Ovary (tissue), 3 donors: ENCODE results near the gene CASP14.

ENCODE experiments used
- CTCF ChIP-seq, 3 donors: fragments of 450-650 bp in 2 of 3; fragments of 200-600 bp in 1 of 3; IDR thresholded peaks; one replicate each; pipeline versions ENCODE4 v1.5.1 to v1.8.0; 2016 to 2022; ENCODE audit warnings: antibody characterized with exemption in 3 of 3, mild to moderate bottlenecking in 1 of 3
- POLR2A ChIP-seq: fragments of 450-650 bp; IDR thresholded peaks from one replicate; pipeline ENCODE4 v1.6.1; 2017; ENCODE audit warnings: antibody characterized with exemption, mild to moderate bottlenecking, moderate library complexity
- donor health status: DM: no; HTN: no; CAD: no.

- TF ChIP-seq CTCF (IDR thresholded peaks at IDR 0.05) (no peak), POLR2A (no peak)
These were observed 6.5 kb upstream of the CASP14 start for GRCh38 chr19:15042826-15043225.
